WTC11 (cell line): ENCODE data around the gene TMTC1. TPM values are rescaled to one million over a fixed set of nuclear protein-coding genes. Genes with fewer than 3 reads are reported as not detected.

ENCODE experiments used
- ATAC-seq: fragments of 200-7000 bp; cut with Tn5 transposase; 2 replicates; pipeline ENCODE4 v1.10.0; 2021; ENCODE audit warnings: mild to moderate bottlenecking, moderate library complexity
- CTCF ChIA-PET: fragments of 300-600 bp; sonication (Branson Sonifier 250); formaldehyde crosslinking; loops from one replicate; lab custom pipeline; 2021; ENCODE audit warnings: antibody characterized with exemption; lab: Charles Lee
- POLR2A ChIA-PET: fragments of 350-600 bp; sonication (Branson Sonifier 250); formaldehyde crosslinking; loops from one replicate; lab custom pipeline; 2021; ENCODE audit warnings: antibody characterized with exemption; lab: Charles Lee
- DNase-seq: peaks from one replicate; pipeline ENCODE4 v3.0.0; 2021; ENCODE audit warnings: low spot score
- H3K27ac Mint-ChIP-seq: 2 replicates; pipeline ENCODE4 v1.8.0; 2021; ENCODE audit warnings: mixed read lengths
- H3K27me3 Mint-ChIP-seq: 2 replicates; pipeline ENCODE4 v1.8.0; 2021; ENCODE audit warnings: low read depth, mild to moderate bottlenecking, moderate library complexity, mixed read lengths
- H3K36me3 Mint-ChIP-seq: 2 replicates; pipeline ENCODE4 v1.8.0; 2021; ENCODE audit warnings: mixed read lengths
- H3K4me1 Mint-ChIP-seq: 2 replicates; pipeline ENCODE4 v1.8.0; 2022; ENCODE audit warnings: mixed read lengths
- H3K4me3 Mint-ChIP-seq: 2 replicates; pipeline ENCODE4 v1.8.0; 2021; ENCODE audit warnings: mild to moderate bottlenecking, moderate library complexity, mixed read lengths
- H3K9me3 Mint-ChIP-seq: 2 replicates; pipeline ENCODE4 v1.8.0; 2021; ENCODE audit warnings: mixed read lengths
- CBFB ChIP-seq: sonication (generic); formaldehyde crosslinking; IDR thresholded peaks from 2 replicates; pipeline ENCODE4 v1.8.1; 2022; ENCODE audit warnings: mild to moderate bottlenecking, low read depth, missing genetic modification reagents
- JUN ChIP-seq: sonication (generic); formaldehyde crosslinking; IDR thresholded peaks from 2 replicates; pipeline ENCODE4 v1.8.0; 2023; ENCODE audit warnings: mild to moderate bottlenecking, missing genetic modification reagents
- MYBL2 ChIP-seq: sonication (generic); formaldehyde crosslinking; IDR thresholded peaks from 2 replicates; pipeline ENCODE4 v1.8.1; 2023; ENCODE audit warnings: mild to moderate bottlenecking, moderate library complexity, missing genetic modification reagents
- NR2C2 ChIP-seq: sonication (generic); formaldehyde crosslinking; IDR thresholded peaks from 2 replicates; pipeline ENCODE4 v1.8.0; 2022; ENCODE audit warnings: mild to moderate bottlenecking, missing genetic modification reagents
- OVOL2 ChIP-seq: fragments of 250-450 bp; sonication (Bioruptor Pico); IDR thresholded peaks from 2 replicates; pipeline ENCODE4 v1.9.0; 2021; ENCODE audit warnings: mild to moderate bottlenecking, borderline replicate concordance
- RORB ChIP-seq: fragments of 250-450 bp; sonication (Bioruptor Pico); IDR thresholded peaks from 2 replicates; pipeline ENCODE4 v1.9.0; 2021; ENCODE audit warnings: mild to moderate bottlenecking
- SMAD3 ChIP-seq: sonication (generic); formaldehyde crosslinking; IDR thresholded peaks from 2 replicates; pipeline ENCODE4 v1.8.0; 2022; ENCODE audit warnings: missing genetic modification reagents, mild to moderate bottlenecking, borderline replicate concordance
- TCF7 ChIP-seq: sonication (generic); formaldehyde crosslinking; IDR thresholded peaks from 2 replicates; pipeline ENCODE4 v1.8.0; 2022; ENCODE audit warnings: mild to moderate bottlenecking, low read depth, missing genetic modification reagents, moderate library complexity
- TEAD4 ChIP-seq: sonication (generic); formaldehyde crosslinking; IDR thresholded peaks from 2 replicates; pipeline ENCODE4 v1.8.0; 2022; ENCODE audit warnings: mild to moderate bottlenecking, missing genetic modification reagents
- ZNF121 ChIP-seq: sonication (generic); formaldehyde crosslinking; IDR thresholded peaks from 2 replicates; pipeline ENCODE4 v1.8.0; 2023; ENCODE audit warnings: missing genetic modification reagents
- ZNF138 ChIP-seq: sonication (generic); formaldehyde crosslinking; conservative IDR thresholded peaks from 2 replicates; pipeline ENCODE4 v1.8.1; 2022; ENCODE audit warnings: mild to moderate bottlenecking, moderate library complexity, missing genetic modification reagents
- ZNF416 ChIP-seq: fragments of 250-450 bp; sonication (Bioruptor Pico); IDR thresholded peaks from 2 replicates; pipeline ENCODE4 v1.9.0; 2021; ENCODE audit warnings: mild to moderate bottlenecking, inconsistent platforms
- total RNA-seq: library from RNA; stranded (reverse); gene quantifications from 3 replicates; pipeline ENCODE4 v1.2.3, GENCODE V29; 2021
- TF ChIP-seq, protein P1 (sequence below): sonication (generic); formaldehyde crosslinking; IDR thresholded peaks from 2 replicates; pipeline ENCODE4 v1.8.0; 2023; ENCODE audit warnings: missing genetic modification reagents
- TF ChIP-seq, protein P2 (sequence below): sonication (generic); formaldehyde crosslinking; IDR thresholded peaks from 2 replicates; pipeline ENCODE4 v1.8.1; 2022; ENCODE audit warnings: low read depth, missing genetic modification reagents, borderline replicate concordance
- TF ChIP-seq, protein P3 (sequence below): sonication (generic); formaldehyde crosslinking; conservative IDR thresholded peaks from 2 replicates; pipeline ENCODE4 v1.8.1; 2022; ENCODE audit warnings: mild to moderate bottlenecking, missing genetic modification reagents
- TF ChIP-seq, protein P4 (sequence below): sonication (generic); formaldehyde crosslinking; IDR thresholded peaks from 2 replicates; pipeline ENCODE4 v1.8.0; 2023; ENCODE audit warnings: missing genetic modification reagents, mild to moderate bottlenecking, borderline replicate concordance
- TF ChIP-seq, protein P5 (sequence below): sonication (generic); formaldehyde crosslinking; IDR thresholded peaks from 2 replicates; pipeline ENCODE4 v1.8.1; 2022; ENCODE audit warnings: mild to moderate bottlenecking, missing genetic modification reagents, moderate library complexity, borderline replicate concordance
- TF ChIP-seq, protein P6 (sequence below): fragments of 200-600 bp; IDR thresholded peaks from 2 replicates; pipeline ENCODE4 v1.8.0; 2022; ENCODE audit warnings: antibody characterized with exemption
- TF ChIP-seq, protein P7 (sequence below): sonication (generic); formaldehyde crosslinking; IDR thresholded peaks from 2 replicates; pipeline ENCODE4 v1.8.1; 2023; ENCODE audit warnings: mild to moderate bottlenecking, missing genetic modification reagents, moderate library complexity
- TF ChIP-seq, protein P8 (sequence below): sonication (generic); formaldehyde crosslinking; IDR thresholded peaks from 2 replicates; pipeline ENCODE4 v1.8.1; 2022; ENCODE audit warnings: mild to moderate bottlenecking, moderate library complexity, missing genetic modification reagents

Gene TMTC1
- total RNA-seq, 1 experiment from 2014 or later: 17.3 TPM

DNA sequence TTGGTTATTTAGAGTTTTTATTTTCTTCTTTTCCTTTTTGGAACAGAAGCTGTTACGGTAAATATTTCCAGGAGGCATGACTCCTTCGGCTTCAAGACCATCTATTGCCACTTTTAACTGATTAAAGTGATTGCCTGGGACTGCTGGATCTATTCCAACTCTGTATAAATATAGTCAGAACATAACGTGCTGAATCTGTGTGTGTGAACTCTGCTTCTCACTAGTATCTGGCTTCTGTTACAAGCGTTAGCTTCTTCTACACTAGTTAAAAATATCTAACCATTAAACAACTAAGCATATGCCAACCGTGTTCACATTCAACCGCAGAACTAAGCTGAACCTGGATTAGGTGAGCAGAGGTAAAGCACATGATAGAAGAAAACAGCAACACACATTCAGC lies 49.0 kb downstream of the TMTC1 start:
- Mint-ChIP-seq H3K36me3 (peaks cover 7% of the 10 kb centered on the region; the same call in 1 of the 2 replicates), H3K4me1 (peaks cover 6% of the 10 kb centered on the region), H3K27ac (no peak overlapping the region), H3K27me3 (no peaks in the 10 kb centered on the region; the same call in 1 of the 2 replicates), H3K4me3 (no peak overlapping the region), H3K9me3 (no peaks in the 10 kb centered on the region)
- ATAC-seq: no peak
- TF ChIP-seq, protein P1, sequence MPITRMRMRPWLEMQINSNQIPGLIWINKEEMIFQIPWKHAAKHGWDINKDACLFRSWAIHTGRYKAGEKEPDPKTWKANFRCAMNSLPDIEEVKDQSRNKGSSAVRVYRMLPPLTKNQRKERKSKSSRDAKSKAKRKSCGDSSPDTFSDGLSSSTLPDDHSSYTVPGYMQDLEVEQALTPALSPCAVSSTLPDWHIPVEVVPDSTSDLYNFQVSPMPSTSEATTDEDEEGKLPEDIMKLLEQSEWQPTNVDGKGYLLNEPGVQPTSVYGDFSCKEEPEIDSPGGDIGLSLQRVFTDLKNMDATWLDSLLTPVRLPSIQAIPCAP (CRISPR knock-in tag): no peak
- TF ChIP-seq, protein P2, sequence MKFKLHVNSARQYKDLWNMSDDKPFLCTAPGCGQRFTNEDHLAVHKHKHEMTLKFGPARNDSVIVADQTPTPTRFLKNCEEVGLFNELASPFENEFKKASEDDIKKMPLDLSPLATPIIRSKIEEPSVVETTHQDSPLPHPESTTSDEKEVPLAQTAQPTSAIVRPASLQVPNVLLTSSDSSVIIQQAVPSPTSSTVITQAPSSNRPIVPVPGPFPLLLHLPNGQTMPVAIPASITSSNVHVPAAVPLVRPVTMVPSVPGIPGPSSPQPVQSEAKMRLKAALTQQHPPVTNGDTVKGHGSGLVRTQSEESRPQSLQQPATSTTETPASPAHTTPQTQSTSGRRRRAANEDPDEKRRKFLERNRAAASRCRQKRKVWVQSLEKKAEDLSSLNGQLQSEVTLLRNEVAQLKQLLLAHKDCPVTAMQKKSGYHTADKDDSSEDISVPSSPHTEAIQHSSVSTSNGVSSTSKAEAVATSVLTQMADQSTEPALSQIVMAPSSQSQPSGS: no peak
- TF ChIP-seq, protein P3, sequence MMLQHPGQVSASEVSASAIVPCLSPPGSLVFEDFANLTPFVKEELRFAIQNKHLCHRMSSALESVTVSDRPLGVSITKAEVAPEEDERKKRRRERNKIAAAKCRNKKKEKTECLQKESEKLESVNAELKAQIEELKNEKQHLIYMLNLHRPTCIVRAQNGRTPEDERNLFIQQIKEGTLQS: no peak
- TF ChIP-seq, protein P4, sequence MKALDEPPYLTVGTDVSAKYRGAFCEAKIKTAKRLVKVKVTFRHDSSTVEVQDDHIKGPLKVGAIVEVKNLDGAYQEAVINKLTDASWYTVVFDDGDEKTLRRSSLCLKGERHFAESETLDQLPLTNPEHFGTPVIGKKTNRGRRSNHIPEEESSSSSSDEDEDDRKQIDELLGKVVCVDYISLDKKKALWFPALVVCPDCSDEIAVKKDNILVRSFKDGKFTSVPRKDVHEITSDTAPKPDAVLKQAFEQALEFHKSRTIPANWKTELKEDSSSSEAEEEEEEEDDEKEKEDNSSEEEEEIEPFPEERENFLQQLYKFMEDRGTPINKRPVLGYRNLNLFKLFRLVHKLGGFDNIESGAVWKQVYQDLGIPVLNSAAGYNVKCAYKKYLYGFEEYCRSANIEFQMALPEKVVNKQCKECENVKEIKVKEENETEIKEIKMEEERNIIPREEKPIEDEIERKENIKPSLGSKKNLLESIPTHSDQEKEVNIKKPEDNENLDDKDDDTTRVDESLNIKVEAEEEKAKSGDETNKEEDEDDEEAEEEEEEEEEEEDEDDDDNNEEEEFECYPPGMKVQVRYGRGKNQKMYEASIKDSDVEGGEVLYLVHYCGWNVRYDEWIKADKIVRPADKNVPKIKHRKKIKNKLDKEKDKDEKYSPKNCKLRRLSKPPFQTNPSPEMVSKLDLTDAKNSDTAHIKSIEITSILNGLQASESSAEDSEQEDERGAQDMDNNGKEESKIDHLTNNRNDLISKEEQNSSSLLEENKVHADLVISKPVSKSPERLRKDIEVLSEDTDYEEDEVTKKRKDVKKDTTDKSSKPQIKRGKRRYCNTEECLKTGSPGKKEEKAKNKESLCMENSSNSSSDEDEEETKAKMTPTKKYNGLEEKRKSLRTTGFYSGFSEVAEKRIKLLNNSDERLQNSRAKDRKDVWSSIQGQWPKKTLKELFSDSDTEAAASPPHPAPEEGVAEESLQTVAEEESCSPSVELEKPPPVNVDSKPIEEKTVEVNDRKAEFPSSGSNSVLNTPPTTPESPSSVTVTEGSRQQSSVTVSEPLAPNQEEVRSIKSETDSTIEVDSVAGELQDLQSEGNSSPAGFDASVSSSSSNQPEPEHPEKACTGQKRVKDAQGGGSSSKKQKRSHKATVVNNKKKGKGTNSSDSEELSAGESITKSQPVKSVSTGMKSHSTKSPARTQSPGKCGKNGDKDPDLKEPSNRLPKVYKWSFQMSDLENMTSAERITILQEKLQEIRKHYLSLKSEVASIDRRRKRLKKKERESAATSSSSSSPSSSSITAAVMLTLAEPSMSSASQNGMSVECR (CRISPR knock-in tag): no peak
- TF ChIP-seq OVOL2 (no peak), CBFB (CRISPR knock-in tag) (no peak), ZNF121 (no peak), NR2C2 (CRISPR knock-in tag) (no peak)
- TF ChIP-seq, protein P5, sequence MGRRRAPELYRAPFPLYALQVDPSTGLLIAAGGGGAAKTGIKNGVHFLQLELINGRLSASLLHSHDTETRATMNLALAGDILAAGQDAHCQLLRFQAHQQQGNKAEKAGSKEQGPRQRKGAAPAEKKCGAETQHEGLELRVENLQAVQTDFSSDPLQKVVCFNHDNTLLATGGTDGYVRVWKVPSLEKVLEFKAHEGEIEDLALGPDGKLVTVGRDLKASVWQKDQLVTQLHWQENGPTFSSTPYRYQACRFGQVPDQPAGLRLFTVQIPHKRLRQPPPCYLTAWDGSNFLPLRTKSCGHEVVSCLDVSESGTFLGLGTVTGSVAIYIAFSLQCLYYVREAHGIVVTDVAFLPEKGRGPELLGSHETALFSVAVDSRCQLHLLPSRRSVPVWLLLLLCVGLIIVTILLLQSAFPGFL (CRISPR knock-in tag): no peak
- TF ChIP-seq, protein P6, sequence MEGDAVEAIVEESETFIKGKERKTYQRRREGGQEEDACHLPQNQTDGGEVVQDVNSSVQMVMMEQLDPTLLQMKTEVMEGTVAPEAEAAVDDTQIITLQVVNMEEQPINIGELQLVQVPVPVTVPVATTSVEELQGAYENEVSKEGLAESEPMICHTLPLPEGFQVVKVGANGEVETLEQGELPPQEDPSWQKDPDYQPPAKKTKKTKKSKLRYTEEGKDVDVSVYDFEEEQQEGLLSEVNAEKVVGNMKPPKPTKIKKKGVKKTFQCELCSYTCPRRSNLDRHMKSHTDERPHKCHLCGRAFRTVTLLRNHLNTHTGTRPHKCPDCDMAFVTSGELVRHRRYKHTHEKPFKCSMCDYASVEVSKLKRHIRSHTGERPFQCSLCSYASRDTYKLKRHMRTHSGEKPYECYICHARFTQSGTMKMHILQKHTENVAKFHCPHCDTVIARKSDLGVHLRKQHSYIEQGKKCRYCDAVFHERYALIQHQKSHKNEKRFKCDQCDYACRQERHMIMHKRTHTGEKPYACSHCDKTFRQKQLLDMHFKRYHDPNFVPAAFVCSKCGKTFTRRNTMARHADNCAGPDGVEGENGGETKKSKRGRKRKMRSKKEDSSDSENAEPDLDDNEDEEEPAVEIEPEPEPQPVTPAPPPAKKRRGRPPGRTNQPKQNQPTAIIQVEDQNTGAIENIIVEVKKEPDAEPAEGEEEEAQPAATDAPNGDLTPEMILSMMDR: no peak
- DNase-seq: no peak
- ChIA-PET CTCF (no interaction called here), POLR2A (no interaction called here)

DNA sequence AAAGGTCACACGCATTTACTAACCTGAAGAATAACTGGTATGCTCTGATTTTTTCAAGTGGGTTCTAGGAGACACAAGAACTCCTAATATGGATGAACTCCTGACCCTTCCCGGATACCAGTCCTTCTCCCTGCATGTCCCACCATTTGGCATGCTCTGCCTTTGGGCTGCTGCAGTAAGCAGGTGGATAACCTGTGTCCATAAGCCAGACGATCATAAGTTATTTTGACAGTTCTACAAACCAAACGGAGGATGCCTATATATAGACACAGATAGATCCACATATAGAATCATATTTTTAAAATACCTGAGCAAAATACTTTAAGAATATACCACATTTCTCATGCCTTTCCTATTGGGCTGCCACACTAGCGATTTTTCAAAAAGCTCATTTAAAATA lies 49.4 kb downstream of the TMTC1 start:
- CTCF ChIA-PET: no interaction called here
- H3K27me3 Mint-ChIP-seq: peaks cover 3% of the 10 kb centered on the region; the same call in 1 of the 2 replicates
- POLR2A ChIA-PET: no interaction called here

More for the DNA sequence above, 49.4 kb downstream of the TMTC1 start:
- no peak for ATAC-seq
- H3K36me3 Mint-ChIP-seq: peaks cover 4% of the 10 kb centered on the region; the same call in 1 of the 2 replicates
- TF ChIP-seq ZNF138 (CRISPR knock-in tag) (no peak), TCF7 (CRISPR knock-in tag) (no peak), RORB (CRISPR knock-in tag) (no peak), TEAD4 (CRISPR knock-in tag) (no peak), SMAD3 (CRISPR knock-in tag) (no peak), ZNF416 (no peak), JUN (CRISPR knock-in tag) (no peak), MYBL2 (CRISPR knock-in tag) (no peak)
- TF ChIP-seq, protein P7, sequence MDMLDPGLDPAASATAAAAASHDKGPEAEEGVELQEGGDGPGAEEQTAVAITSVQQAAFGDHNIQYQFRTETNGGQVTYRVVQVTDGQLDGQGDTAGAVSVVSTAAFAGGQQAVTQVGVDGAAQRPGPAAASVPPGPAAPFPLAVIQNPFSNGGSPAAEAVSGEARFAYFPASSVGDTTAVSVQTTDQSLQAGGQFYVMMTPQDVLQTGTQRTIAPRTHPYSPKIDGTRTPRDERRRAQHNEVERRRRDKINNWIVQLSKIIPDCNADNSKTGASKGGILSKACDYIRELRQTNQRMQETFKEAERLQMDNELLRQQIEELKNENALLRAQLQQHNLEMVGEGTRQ (CRISPR knock-in tag): no peak
- TF ChIP-seq, protein P1 (CRISPR knock-in tag): no peak
- TF ChIP-seq, protein P2: no peak
- TF ChIP-seq, protein P8, sequence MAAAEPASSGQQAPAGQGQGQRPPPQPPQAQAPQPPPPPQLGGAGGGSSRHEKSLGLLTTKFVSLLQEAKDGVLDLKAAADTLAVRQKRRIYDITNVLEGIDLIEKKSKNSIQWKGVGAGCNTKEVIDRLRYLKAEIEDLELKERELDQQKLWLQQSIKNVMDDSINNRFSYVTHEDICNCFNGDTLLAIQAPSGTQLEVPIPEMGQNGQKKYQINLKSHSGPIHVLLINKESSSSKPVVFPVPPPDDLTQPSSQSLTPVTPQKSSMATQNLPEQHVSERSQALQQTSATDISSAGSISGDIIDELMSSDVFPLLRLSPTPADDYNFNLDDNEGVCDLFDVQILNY: no peak
- TF ChIP-seq, all 79 proteins: peak for 0
- Mint-ChIP-seq H3K4me1 (peaks cover 9% of the 10 kb centered on the region), H3K4me3 (no peak overlapping the region), H3K27ac (no peak overlapping the region), H3K9me3 (no peaks in the 10 kb centered on the region)
- DNase-seq: no peak
